ENCODE data around the gene FEZF1. TPM values are rescaled to one million over a fixed set of nuclear protein-coding genes. Genes with fewer than 3 reads are reported as not detected.

The FEZF1 gene
- total RNA-seq, 1 experiment from 2014 or later, result not detected

GRCh38 chr7:122291189-122291588 is 13.4 kb downstream of the FEZF1 start:
- no TSS peak for BruUV-seq (replicated peaks)
- POLR2A ChIA-PET, result no interaction called here
- no peaks in the 10 kb centered on the region for H3K36me3 ChIP-seq (ENCODE audit: control insufficient read depth, insufficient read depth, low read length)
- H3K9me3 ChIP-seq (ENCODE audit: control insufficient read depth, insufficient read depth, low read depth, low read length), result no peaks in the 10 kb centered on the region
- in situ Hi-C loops (cut with HindIII; ENCODE audit: low pct_unique_long_range_greater_than_20kb, low sequenced_read_pairs), result no loop called here
- H3K27ac ChIP-seq (ENCODE audit: low read length), result no peak overlapping the region
- no peaks in the 10 kb centered on the region for H3K4me1 ChIP-seq (ENCODE audit: control insufficient read depth, insufficient read depth, low read length)
- H3K27me3 ChIP-seq (ENCODE audit: control insufficient read depth, insufficient read depth, low read length), result no peaks in the 10 kb centered on the region
- DNase-seq (ENCODE audit: low read depth, low spot score) (no peak), ATAC-seq (no peak)
- intact Hi-C loops (cut with micrococcal nuclease; ENCODE audit: unreplicated experiment), result no loop called here
- CTCF ChIA-PET, result no interaction called here
- TF ChIP-seq TCF7L2 (IDR thresholded peaks at IDR 0.05; ENCODE audit: low read depth, low read length), result no peak
- TF ChIP-seq CTCF (IDR thresholded peaks at IDR 0.05), result no peak
- no peak for TF ChIP-seq SIN3A (IDR thresholded peaks at IDR 0.05; ENCODE audit: borderline replicate concordance, insufficient read depth, low read depth, low read length)
- TF ChIP-seq POLR2AphosphoS5 (IDR thresholded peaks at IDR 0.05; ENCODE audit: low read depth, low read length), result no peak
- TF ChIP-seq REST (IDR thresholded peaks at IDR 0.05; ENCODE audit: insufficient read depth in 1 of 2, low read depth in 2 of 2, low read length in 1 of 2), result no peak
- no peak overlapping the region for H3K4me3 ChIP-seq (ENCODE audit: low read depth in 2 of 2, low read length in 2 of 2)

GRCh38 chr7:122290476-122290875 is 14.1 kb downstream of the FEZF1 start:
- Histone ChIP-seq H3K9me3 (ENCODE audit: control insufficient read depth, insufficient read depth, low read depth, low read length) (no peaks in the 10 kb centered on the region), H3K27ac (ENCODE audit: low read length) (no peak overlapping the region), H3K27me3 (ENCODE audit: control insufficient read depth, insufficient read depth, low read length) (no peaks in the 10 kb centered on the region), H3K4me1 (ENCODE audit: control insufficient read depth, insufficient read depth, low read length) (no peaks in the 10 kb centered on the region), H3K36me3 (ENCODE audit: control insufficient read depth, insufficient read depth, low read length) (no peaks in the 10 kb centered on the region), H3K4me3 (ENCODE audit: low read depth in 2 of 2, low read length in 2 of 2) (no peak overlapping the region)
- BruUV-seq (replicated peaks), result no TSS peak
- TF ChIP-seq SIN3A (IDR thresholded peaks at IDR 0.05; ENCODE audit: borderline replicate concordance, insufficient read depth, low read depth, low read length) (no peak), REST (IDR thresholded peaks at IDR 0.05; ENCODE audit: insufficient read depth in 1 of 2, low read depth in 2 of 2, low read length in 1 of 2) (no peak), CTCF (IDR thresholded peaks at IDR 0.05) (no peak), TCF7L2 (IDR thresholded peaks at IDR 0.05; ENCODE audit: low read depth, low read length) (no peak), POLR2AphosphoS5 (IDR thresholded peaks at IDR 0.05; ENCODE audit: low read depth, low read length) (no peak)
- ATAC-seq, result no peak
- ChIA-PET CTCF (no interaction called here), POLR2A (no interaction called here)
- no peak for DNase-seq (ENCODE audit: low read depth, low spot score)
- in situ Hi-C loops (cut with HindIII; ENCODE audit: low pct_unique_long_range_greater_than_20kb, low sequenced_read_pairs) (no loop called here), intact Hi-C loops (cut with micrococcal nuclease; ENCODE audit: unreplicated experiment) (no loop called here)
